B cell (primary cell): ENCODE data around the gene ATP9A. TPM values are rescaled to one million over a fixed set of nuclear protein-coding genes. Genes with fewer than 3 reads are reported as not detected.

ENCODE experiments used
- ATAC-seq: fragments of 200-7000 bp; cut with Tn5 transposase; one replicate; pipeline ENCODE4 v1.10.0; 2021; ENCODE audit warnings: low read depth, mild to moderate bottlenecking, moderate number of reproducible peaks, moderate library complexity
- CTCF ChIA-PET: fragments of 350-600 bp; sonication (Branson Sonifier 250); formaldehyde crosslinking; loops from one replicate; lab custom pipeline; 2021; ENCODE audit warnings: antibody characterized with exemption, inconsistent platforms; lab: Charles Lee
- POLR2A ChIA-PET: fragments of 350-600 bp; sonication (Branson Sonifier 250); formaldehyde crosslinking; loops from one replicate; lab custom pipeline; 2021; ENCODE audit warnings: antibody characterized with exemption; lab: Charles Lee
- DNase-seq: peaks from one replicate; pipeline ENCODE4 v3.0.0; 2013
- H2AFZ ChIP-seq: 2 replicates; pipeline ENCODE4 v1.6.1; 2012; ENCODE audit warnings: mild to moderate bottlenecking, low read depth, low read length; ENCODE audit not compliant: insufficient read depth, poor library complexity, severe bottlenecking
- H3K27ac ChIP-seq, 2 donors: 1 replicate in 1 of 2; 2 replicates in 1 of 2; pipeline ENCODE4 v1.5.1; 2012 to 2013; ENCODE audit warnings: low read length in 2 of 2, mild to moderate bottlenecking in 2 of 2, moderate library complexity in 1 of 2
- H3K27me3 ChIP-seq, 4 experiments: fragments of 200-600 bp in 1 of 4; sonication (generic) in 1 of 4; replicated peaks in 1 of 4; 1 replicate in 2 of 4; 2 replicates in 2 of 4; pipeline versions ENCODE4 v1.6.1 to v1.7.0; 2013 to 2016; ENCODE audit warnings: low read length in 3 of 4, mild to moderate bottlenecking in 2 of 4, mixed read lengths in 1 of 4, moderate library complexity in 1 of 4; ENCODE audit not compliant: insufficient read depth in 4 of 4, control insufficient read depth in 3 of 4; ENCODE audit errors: control extremely low read depth in 1 of 4
- H3K36me3 ChIP-seq, 2 experiments: replicated peaks in 1 of 2; 1 replicate in 1 of 2; 2 replicates in 1 of 2; pipeline versions ENCODE4 v1.6.1 to v1.7.1; 2013; ENCODE audit warnings: low read length in 1 of 2; ENCODE audit not compliant: insufficient read depth in 2 of 2, control insufficient read depth in 1 of 2; ENCODE audit errors: control extremely low read depth in 1 of 2, extremely low read depth in 1 of 2
- H3K4me1 ChIP-seq, 2 donors: fragments of 200-600 bp in 1 of 2; sonication (generic) in 1 of 2; 1 replicate in 1 of 2; 2 replicates in 1 of 2; pipeline versions ENCODE4 v1.5.1 to v1.6.1; 2013 to 2017; ENCODE audit warnings: low read length in 2 of 2; ENCODE audit not compliant: control insufficient read depth in 2 of 2, insufficient read depth in 2 of 2
- H3K4me2 ChIP-seq: replicated peaks from 2 replicates; pipeline ENCODE3; 2012; ENCODE audit warnings: mild to moderate bottlenecking, low read depth, low read length; ENCODE audit not compliant: poor library complexity, severe bottlenecking
- H3K4me3 ChIP-seq, 5 experiments: fragments of 200-600 bp in 1 of 5; sonication (generic) in 1 of 5; 1 replicate in 3 of 5; 2 replicates in 2 of 5; pipeline versions ENCODE4 v1.5.1 to v1.7.0; 2011 to 2016; ENCODE audit warnings: low read length in 4 of 5, mild to moderate bottlenecking in 4 of 5, low read depth in 2 of 5, control low read depth in 1 of 5, moderate library complexity in 1 of 5; ENCODE audit not compliant: insufficient read depth in 1 of 5; ENCODE audit errors: control extremely low read depth in 1 of 5, extremely low read depth in 1 of 5
- H3K79me2 ChIP-seq: fragments of 200-600 bp; sonication (generic); one replicate; pipeline ENCODE4 v1.6.0; 2016; ENCODE audit warnings: low read length; ENCODE audit not compliant: control insufficient read depth, insufficient read depth
- H3K9ac ChIP-seq: fragments of 200-600 bp; sonication (generic); 2 replicates; pipeline ENCODE4 v1.6.1; 2017; ENCODE audit warnings: mild to moderate bottlenecking, low read length, moderate library complexity
- H3K9me3 ChIP-seq, 3 donors: one replicate each; pipeline versions ENCODE4 v1.6.1 to v1.7.1; 2013; ENCODE audit warnings: low read length in 2 of 3; ENCODE audit not compliant: control insufficient read depth in 2 of 3, insufficient read depth in 1 of 3; ENCODE audit errors: control extremely low read depth in 1 of 3
- H4K20me1 ChIP-seq: 2 replicates; pipeline ENCODE4 v1.6.0; 2012; ENCODE audit warnings: mild to moderate bottlenecking, low read length; ENCODE audit not compliant: insufficient read depth, control insufficient read depth, poor library complexity, severe bottlenecking
- H3K27ac Mint-ChIP-seq: one replicate; pipeline ENCODE4 v1.8.0; 2021; ENCODE audit warnings: mixed read lengths
- H3K27me3 Mint-ChIP-seq: one replicate; pipeline ENCODE4 v1.8.0; 2021; ENCODE audit warnings: mixed read lengths
- H3K4me1 Mint-ChIP-seq: one replicate; pipeline ENCODE4 v1.8.0; 2021; ENCODE audit warnings: mixed read lengths
- H3K4me3 Mint-ChIP-seq: one replicate; pipeline ENCODE4 v1.8.0; 2021; ENCODE audit warnings: mixed read lengths
- H3K9me3 Mint-ChIP-seq: one replicate; pipeline ENCODE4 v1.8.0; 2022; ENCODE audit warnings: mixed read lengths; ENCODE audit not compliant: insufficient read depth
- CTCF ChIP-seq: fragments of 200-600 bp; IDR thresholded peaks from one replicate; pipeline ENCODE4 v1.8.0; 2022; ENCODE audit warnings: antibody characterized with exemption, mild to moderate bottlenecking
- EZH2 ChIP-seq: IDR thresholded peaks from 2 replicates; pipeline ENCODE4 v1.6.1; 2012; ENCODE audit warnings: borderline replicate concordance, low read depth, mild to moderate bottlenecking, moderate library complexity, low read length; ENCODE audit not compliant: insufficient read depth, poor library complexity, severe bottlenecking
- WGBS: methylation state at CpG from one replicate; pipeline ENCODE4 v1.1.5; 2013; ENCODE audit warnings: missing lambda C conversion rate; ENCODE audit not compliant: insufficient coverage; 5-methylcytosine and 5-hydroxymethylcytosine counted together
- intact Hi-C: fragments of 100-400 bp; cut with micrococcal nuclease; formaldehyde crosslinking; loops from one replicate; pipeline ENCODE4 v1.10.0; 2022
- polyA plus RNA-seq: library from polyadenylated mRNA; depleted of rRNA; stranded (reverse); fragments of >200 nt; gene quantifications from 2 replicates; pipeline ENCODE4 v1.2.3, GENCODE V29; 2012
- total RNA-seq, 2 donors: library from RNA; stranded (reverse); fragments of 120-200 nt in 1 of 2; gene quantifications; 1 replicate in 1 of 2; 2 replicates in 1 of 2; pipeline versions ENCODE4 v1.2.3 to v1.2.4, GENCODE V29; 2013 to 2022

ATP9A gene
- total and polyA plus RNA-seq, 2 donors (not counting 1 experiment from before 2014, with no cell fraction given): 0.13 to 0.22 TPM

GRCh38 chr20:51604851-51605250 is 163.3 kb downstream of the ATP9A start:
- Histone ChIP-seq H3K27ac (no peak overlapping the region), H3K4me3 (no peak overlapping the region), H3K36me3 (no peaks in the 10 kb centered on the region), H3K4me2 (no peak overlapping the region), H3K27me3 (peaks cover 0 to 15% (median 0%) of the 10 kb centered on the region in 4 experiments), H4K20me1 (no peaks in the 10 kb centered on the region), H3K9ac (no peak overlapping the region), H3K79me2 (no peaks in the 10 kb centered on the region), H3K9me3 (no peaks in the 10 kb centered on the region), H3K4me1 (no peaks in the 10 kb centered on the region), H2AFZ (no peak overlapping the region)
- CTCF ChIA-PET: no interaction called here
- POLR2A ChIA-PET: no interaction called here
- TF ChIP-seq EZH2 (no peak), CTCF (no peak)
- intact Hi-C loops: no loop called here
- WGBS: 99% methylated on average over 11 of the region's 14 CpGs
- no peak overlapping the region for H3K27ac Mint-ChIP-seq
- H3K4me3 Mint-ChIP-seq: no peak overlapping the region
- H3K4me1 Mint-ChIP-seq: peaks cover 2% of the 10 kb centered on the region
- no peaks in the 10 kb centered on the region for H3K9me3 Mint-ChIP-seq
- H3K27me3 Mint-ChIP-seq: peaks cover 44% of the 10 kb centered on the region
- no peak for DNase-seq
- no peak for ATAC-seq

DNA sequence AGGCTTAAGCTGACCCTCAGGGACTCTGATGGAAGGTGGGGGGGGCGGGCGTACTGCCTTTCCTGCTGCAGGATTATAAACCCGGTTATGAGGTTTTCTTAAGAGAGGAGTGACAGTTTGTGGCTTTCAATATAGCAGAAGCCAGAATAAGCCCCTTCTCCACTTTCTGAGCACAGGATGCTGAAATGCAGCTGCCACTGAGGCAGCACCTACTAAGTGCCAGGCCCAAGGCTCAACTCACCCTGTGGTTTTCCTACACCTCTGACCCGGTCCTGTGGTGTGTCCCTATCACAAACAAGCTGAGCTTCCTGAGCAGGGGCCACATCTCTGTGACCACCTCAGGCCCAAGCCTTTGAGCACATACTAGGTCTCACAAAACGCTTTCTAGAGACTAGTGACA is 166.1 kb downstream of the ATP9A start:
- no peak overlapping the region for H2AFZ ChIP-seq
- no peak overlapping the region for H3K27ac ChIP-seq
- no peak for ATAC-seq
- H3K36me3 ChIP-seq: no peaks in the 10 kb centered on the region
- WGBS: 87% methylated on average over 5 of the region's 5 CpGs
- ChIA-PET POLR2A (no interaction called here), CTCF (interaction anchor here (1.0 to 2.1 kb wide), 3 partner anchors 12 to 216 kb away, joined by 3 to 8 read pairs (median 6); no protein-coding TSS in a partner anchor)
- no peaks in the 10 kb centered on the region for H3K4me1 Mint-ChIP-seq
- no peaks in the 10 kb centered on the region for H3K9me3 Mint-ChIP-seq
- H3K4me1 ChIP-seq: no peaks in the 10 kb centered on the region
- DNase-seq: no peak
- H4K20me1 ChIP-seq: no peaks in the 10 kb centered on the region
- H3K9ac ChIP-seq: no peak overlapping the region
- no peak overlapping the region for H3K4me3 Mint-ChIP-seq
- H3K79me2 ChIP-seq: no peaks in the 10 kb centered on the region
- peaks cover 51% of the 10 kb centered on the region for H3K27me3 Mint-ChIP-seq
- H3K27ac Mint-ChIP-seq: no peak overlapping the region
- H3K27me3 ChIP-seq: peaks cover 0 to 14% (median 1%) of the 10 kb centered on the region in 4 experiments
- H3K9me3 ChIP-seq: no peaks in the 10 kb centered on the region
- intact Hi-C loops: no loop called here
- TF ChIP-seq EZH2: no peak
- TF ChIP-seq CTCF: no peak
- no peak overlapping the region for H3K4me2 ChIP-seq
- no peak overlapping the region for H3K4me3 ChIP-seq
